GM18951 (cell line): Measurements from ENCODE around the gene INO80D.
"Not testable (repeated sequence)": the region's sequence is repeated elsewhere in the genome, so short reads cannot be mapped to it uniquely, and the experiment has no call there.

Source experiments
- POLR2A ChIP-seq: IDR thresholded peaks from 4 replicates; pipeline ENCODE4 v1.6.1; 2011; ENCODE audit warnings: mild to moderate bottlenecking; ENCODE audit not compliant: insufficient read length, insufficient read depth; ENCODE audit errors: extremely low read depth
- in situ Hi-C: fragments of 300-500 bp; cut with MboI; formaldehyde crosslinking; loops from one replicate; pipeline ENCODE4 v1.12.0; 2022; ENCODE audit warnings: low sequenced_read_pairs, mixed read lengths, inconsistent platforms; ENCODE audit not compliant: unreplicated experiment

INO80D gene

GRCh38 chr2:206095536-206096332 is 9.8 kb upstream of the INO80D start:
- no peak for TF ChIP-seq POLR2A
- in situ Hi-C loops, result no loop called here

DNA sequence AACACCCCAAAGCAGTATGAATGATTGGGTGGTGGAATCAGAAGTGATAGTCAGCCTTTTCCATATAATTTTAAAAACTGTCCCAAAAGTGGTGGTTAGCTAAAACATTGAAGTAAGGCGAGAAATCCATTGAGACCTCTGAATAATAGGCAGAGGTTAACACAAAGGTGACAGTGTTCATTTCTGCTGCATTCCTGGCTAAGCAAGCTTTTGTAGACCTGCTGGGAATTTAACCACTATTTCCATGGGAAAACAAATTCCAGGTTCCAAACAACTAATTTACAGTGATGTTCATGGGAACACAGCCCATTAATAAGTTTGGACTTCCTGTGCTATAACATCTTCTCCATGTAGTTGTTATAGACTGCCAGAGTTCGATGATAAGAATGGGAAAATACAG is 6.3 kb upstream of the INO80D start:
- no peak for TF ChIP-seq POLR2A
- in situ Hi-C loops, result no loop called here

DNA sequence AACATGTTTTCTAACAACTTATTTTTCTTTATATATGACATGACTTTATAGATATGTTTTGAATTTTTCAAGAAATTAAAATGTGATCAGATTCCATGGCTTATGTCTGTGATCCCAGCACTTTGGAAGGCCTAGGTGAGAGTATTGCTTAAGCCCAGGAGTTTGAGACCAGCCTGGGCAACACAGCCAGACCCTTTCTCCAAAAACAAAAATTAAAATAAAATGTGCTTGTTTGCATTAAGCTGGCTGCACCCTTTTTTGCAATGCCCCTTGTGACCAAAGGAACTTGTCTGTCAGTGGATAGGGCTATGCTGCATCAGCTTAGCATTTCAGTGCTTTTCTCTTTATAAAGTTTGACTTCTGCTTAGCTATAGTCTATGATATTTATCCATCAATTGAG is 2.3 kb upstream of the INO80D start:
- in situ Hi-C loops, result no loop called here
- no peak for TF ChIP-seq POLR2A

GRCh38 chr2:206086716-206087350 is 859 bp upstream of the INO80D start:
- in situ Hi-C loops, result no loop called here
- TF ChIP-seq POLR2A, result no peak

GRCh38 chr2:206084870-206085741 is 868 bp downstream of the INO80D start:
- in situ Hi-C loops, result no loop called here
- TF ChIP-seq POLR2A, result no peak

DNA sequence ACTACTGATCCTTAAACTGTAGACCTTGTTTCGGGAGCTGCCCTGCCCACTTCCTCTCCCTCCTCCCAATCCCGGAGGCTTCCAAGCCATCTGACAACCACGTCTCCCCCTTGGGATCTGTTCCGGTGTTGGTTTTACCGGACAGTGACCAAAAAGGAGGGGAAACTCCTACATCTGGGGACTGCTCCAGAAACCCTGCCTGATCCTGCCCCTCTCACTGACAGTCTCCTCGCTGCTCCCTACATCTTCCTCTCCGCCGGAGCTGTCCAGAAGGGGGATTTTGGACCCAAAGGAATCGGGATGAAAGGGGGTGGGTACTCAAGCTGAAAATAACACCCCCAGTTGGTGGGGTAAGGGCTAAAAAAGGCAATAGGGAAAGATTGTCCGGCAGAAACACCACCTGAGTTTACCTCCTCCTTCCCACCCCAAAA is 1.5 kb downstream of the INO80D start:
- in situ Hi-C loops, result no loop called here
- TF ChIP-seq POLR2A, result no peak

GRCh38 chr2:206083602-206084438 is 2.2 kb downstream of the INO80D start:
- in situ Hi-C loops, result no loop called here
- TF ChIP-seq POLR2A, result peak; percentile 33

DNA sequence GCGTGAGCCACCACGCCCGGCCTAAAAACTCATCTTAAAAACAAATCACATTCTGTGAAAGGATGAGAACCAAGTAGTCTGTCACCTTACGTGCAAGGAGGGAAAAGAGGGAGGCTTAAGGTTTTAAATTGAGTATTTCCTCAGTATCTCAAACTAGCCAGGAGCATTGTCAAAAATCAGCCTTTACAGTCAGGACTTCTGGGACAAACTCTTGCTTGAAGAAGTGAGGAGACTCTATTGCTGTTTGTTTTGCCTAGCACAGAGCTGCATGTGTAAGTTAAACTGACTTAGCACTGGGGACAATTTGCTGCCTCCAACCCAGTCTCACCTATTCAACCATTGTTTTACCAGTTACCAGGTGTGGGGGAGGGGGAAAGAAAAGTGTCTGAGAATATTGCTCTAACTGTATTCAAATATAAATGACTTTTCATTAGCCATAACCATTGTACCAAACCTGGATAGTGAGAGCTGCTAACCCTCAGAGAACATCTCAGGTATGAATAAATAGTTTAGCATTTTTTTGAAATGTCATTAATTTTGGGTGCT is 3.6 kb downstream of the INO80D start:
- in situ Hi-C loops, result no loop called here
- TF ChIP-seq POLR2A, result no peak

GRCh38 chr2:206080927-206081326 is 5.0 kb downstream of the INO80D start:
- in situ Hi-C loops, result no loop called here
- no peak for TF ChIP-seq POLR2A

DNA sequence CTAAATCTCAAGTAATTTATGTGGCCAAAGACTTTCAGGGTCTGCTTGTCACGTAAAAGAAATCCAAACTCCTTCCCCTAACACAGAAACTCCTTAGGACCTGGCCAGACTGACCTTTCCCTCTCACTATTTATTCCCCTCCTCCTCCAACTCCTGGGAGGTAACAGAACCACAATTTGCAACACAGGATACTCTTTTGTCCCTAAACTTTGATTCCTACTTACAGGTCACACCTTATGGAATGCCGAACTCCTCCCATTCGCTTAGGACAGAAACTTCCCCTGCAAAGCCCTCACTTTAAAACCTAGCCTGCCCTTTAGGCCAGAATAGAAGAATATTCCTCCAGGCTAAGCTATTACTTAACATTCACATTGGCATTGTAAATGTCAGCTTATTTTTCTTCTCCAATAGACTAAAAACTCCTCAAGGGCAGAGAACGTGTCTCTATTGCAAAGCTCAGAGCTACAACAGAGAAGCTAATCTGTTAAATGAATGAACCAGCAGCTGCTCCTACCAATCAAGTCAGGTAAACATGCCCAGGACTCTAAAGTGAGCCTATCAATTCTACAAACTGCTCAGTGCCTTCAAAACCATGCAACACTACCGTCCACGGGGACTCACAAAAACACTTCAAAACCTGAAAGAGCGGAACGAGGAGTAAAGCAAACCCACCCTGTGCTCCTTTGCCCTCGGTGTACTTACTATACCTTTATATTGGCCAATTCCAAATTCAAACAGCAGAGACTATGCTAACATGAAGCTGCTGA is 6.1 kb downstream of the INO80D start:
- in situ Hi-C loops, result no loop called here
- TF ChIP-seq POLR2A, result no peak

- in situ Hi-C loops, result not testable (repeated sequence)
These were observed 8.1 kb downstream of the INO80D start for GRCh38 chr2:206077879-206078278.

GRCh38 chr2:206075113-206075512 is 10.9 kb downstream of the INO80D start:
- in situ Hi-C loops, result no loop called here
- TF ChIP-seq POLR2A, result no peak
